GM18909 (cell line): ENCODE results near the gene TTC4.

Experiments
- ATAC-seq: cut with Tn5 transposase; IDR thresholded peaks from one replicate; pipeline ENCODE4 v1.9.1; 2021; ENCODE audit warnings: mild to moderate bottlenecking; ENCODE audit not compliant: unreplicated experiment, poor library complexity

TTC4 gene

DNA sequence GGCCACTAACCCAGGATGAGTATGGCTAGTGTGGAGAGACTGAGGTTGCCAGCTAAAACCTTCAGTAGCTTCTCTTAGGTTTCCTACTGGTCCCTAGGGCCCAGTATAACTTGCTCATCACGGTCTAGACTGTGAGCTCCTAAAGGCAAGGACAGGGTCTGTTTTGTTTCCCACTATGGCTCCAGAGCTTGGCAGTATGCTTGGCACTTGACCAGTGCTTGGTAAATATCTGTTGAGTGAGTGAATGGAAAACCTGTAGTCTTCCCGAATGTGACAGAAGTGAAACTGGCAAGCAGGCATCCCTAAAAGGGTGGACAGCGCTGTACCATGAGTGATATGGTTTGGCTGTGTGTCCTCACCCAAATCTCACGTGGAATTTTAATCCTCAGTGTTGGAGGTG is 61.8 kb downstream of the TTC4 start:
- ATAC-seq: no peak

DNA sequence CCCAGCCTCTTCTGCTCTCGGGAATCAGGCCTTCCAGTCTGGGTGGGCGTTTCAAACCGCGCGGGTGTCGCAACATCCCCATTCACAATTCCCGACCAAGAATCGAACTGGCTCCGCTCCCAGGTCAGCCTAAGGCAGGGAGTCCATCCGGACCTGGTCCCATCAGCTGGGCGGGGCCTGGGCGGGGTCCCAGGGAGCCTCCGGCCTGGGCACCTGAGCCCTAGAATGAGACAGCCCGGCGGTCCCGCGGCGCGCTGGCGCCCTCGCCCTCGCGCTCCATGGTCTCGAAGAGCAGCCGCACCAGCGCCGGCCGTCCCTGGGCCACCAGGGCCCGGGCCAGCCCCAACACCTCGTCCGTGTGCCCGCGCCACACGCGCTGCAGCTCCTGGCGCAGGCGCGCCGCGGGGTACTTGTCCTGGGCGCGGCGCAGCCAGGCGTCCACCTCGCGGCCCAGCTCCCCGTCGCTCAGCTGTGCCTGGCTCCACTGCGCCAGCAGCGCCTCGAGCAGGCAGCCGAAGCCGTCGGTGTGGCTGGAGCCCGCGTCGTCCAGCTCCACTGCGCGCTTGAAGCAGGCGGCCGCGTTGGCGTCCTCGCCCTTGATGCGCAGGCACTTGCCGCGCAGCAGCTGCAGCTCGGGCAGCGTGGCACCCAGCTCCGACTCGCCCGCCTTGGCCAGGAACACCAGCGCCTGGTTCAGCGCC is 65.5 kb downstream of the TTC4 start:
- ATAC-seq: no peak

- ATAC-seq: no peak
Observed at GRCh38 chr1:54782156-54782555, 66.5 kb downstream of the TTC4 start.

GRCh38 chr1:54782588-54782987 is 66.9 kb downstream of the TTC4 start:
- ATAC-seq: no peak

GRCh38 chr1:54784066-54784465 is 68.4 kb downstream of the TTC4 start:
- ATAC-seq: no peak

DNA sequence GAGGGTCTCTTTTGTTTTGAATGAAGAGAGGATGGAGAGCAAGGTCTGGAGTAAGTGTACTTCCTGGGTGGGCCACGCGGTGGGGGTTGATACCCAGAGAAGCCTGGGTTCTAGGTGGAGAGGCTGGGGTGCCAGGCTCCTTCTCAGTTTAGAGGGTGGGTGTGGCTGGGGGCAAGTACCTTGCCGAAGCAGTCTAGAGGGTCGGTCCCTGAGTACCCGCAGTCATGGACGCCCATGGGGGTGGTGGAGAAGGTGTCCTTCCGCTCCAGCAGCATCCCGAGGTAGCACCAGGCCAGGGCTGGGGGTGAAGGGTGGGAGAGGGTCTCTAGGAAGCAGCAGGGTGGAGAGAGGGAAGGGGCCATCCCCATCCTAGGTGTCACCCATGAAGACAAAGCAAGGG is 71.1 kb downstream of the TTC4 start:
- ATAC-seq: no peak

- no peak for ATAC-seq
Observed at GRCh38 chr1:54787604-54788003, 71.9 kb downstream of the TTC4 start.

DNA sequence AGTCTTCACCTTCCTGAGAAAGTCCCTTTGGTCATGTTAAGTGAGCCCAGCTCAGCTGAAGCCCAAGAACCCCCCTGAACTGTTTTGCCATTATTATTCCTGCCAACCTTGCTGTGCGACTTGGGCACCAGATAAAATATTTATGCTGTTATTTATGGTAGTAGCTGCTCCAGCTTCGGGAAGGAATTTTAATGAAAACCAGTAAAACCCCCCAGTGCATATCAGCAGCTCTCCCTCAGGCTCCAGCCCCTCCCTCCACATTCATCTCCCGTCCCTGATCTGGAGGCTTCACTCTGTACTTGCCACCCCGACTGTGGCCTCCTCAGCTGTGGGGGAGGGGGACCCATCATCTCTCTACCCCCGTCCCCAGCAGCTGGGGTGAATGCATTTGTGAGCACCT is 72.8 kb downstream of the TTC4 start:
- ATAC-seq: no peak

GRCh38 chr1:54791880-54792522 is 76.3 kb downstream of the TTC4 start:
- ATAC-seq: no peak
